GM23338 (cell line): ENCODE measurements around the gene DAPK1. TPM values are rescaled to one million over a fixed set of nuclear protein-coding genes. Genes with fewer than 3 reads are reported as not detected.

Experiments
- ATAC-seq: fragments of 200-7000 bp; cut with Tn5 transposase; 3 replicates; pipeline ENCODE4 v1.9.1; 2020
- DNase-seq: peaks from one replicate; pipeline ENCODE4 v3.0.0-alpha.2; 2015; ENCODE audit warnings: low spot score
- H2AFZ ChIP-seq: fragments of 200-600 bp; sonication (generic); 2 replicates; pipeline ENCODE4 v1.8.0; 2016; ENCODE audit warnings: antibody characterized with exemption, mild to moderate bottlenecking, moderate library complexity
- H3F3A ChIP-seq: fragments of 200-600 bp; sonication (generic); replicated peaks from 2 replicates; pipeline ENCODE4 v1.8.0; 2017; ENCODE audit warnings: antibody characterized with exemption, mixed run types, low read depth
- H3K27ac ChIP-seq: fragments of 200-600 bp; sonication (generic); 2 replicates; pipeline ENCODE4 v1.6.1; 2016; ENCODE audit warnings: low read depth
- H3K27me3 ChIP-seq: fragments of 200-600 bp; sonication (generic); 2 replicates; pipeline ENCODE4 v1.8.0; 2016; ENCODE audit warnings: mild to moderate bottlenecking, mixed run types, moderate library complexity; ENCODE audit not compliant: insufficient read depth
- H3K36me3 ChIP-seq: fragments of 200-600 bp; sonication (generic); 2 replicates; pipeline ENCODE4 v1.8.0; 2016; ENCODE audit warnings: mild to moderate bottlenecking; ENCODE audit not compliant: insufficient read depth
- H3K4me1 ChIP-seq: fragments of 200-600 bp; sonication (generic); 2 replicates; pipeline ENCODE4 v1.8.0; 2016; ENCODE audit warnings: mild to moderate bottlenecking, moderate library complexity; ENCODE audit not compliant: insufficient read depth
- H3K4me2 ChIP-seq: fragments of 200-600 bp; sonication (generic); 2 replicates; pipeline ENCODE4 v1.7.1; 2017; ENCODE audit warnings: mixed run types
- H3K4me3 ChIP-seq: fragments of 200-600 bp; sonication (generic); 2 replicates; pipeline ENCODE4 v1.6.1; 2016; ENCODE audit warnings: mixed run types
- H3K79me2 ChIP-seq: fragments of 200-600 bp; sonication (generic); replicated peaks from 2 replicates; pipeline ENCODE4 v1.8.0; 2017; ENCODE audit warnings: mild to moderate bottlenecking; ENCODE audit not compliant: insufficient read depth
- H3K9me2 ChIP-seq: fragments of 200-600 bp; sonication (generic); 2 replicates; pipeline ENCODE4 v1.8.0; 2017; ENCODE audit not compliant: insufficient read depth
- H4K20me1 ChIP-seq: fragments of 200-600 bp; sonication (generic); replicated peaks from 2 replicates; pipeline ENCODE4 v1.8.0; 2017; ENCODE audit warnings: mild to moderate bottlenecking; ENCODE audit not compliant: insufficient read depth
- H3K27ac Mint-ChIP-seq: 2 replicates; pipeline ENCODE4 v1.8.0; 2020; ENCODE audit warnings: inconsistent platforms, mild to moderate bottlenecking, moderate library complexity, mixed read lengths
- H3K27me3 Mint-ChIP-seq: 3 replicates; pipeline ENCODE4 v1.8.0; 2022; ENCODE audit warnings: low read depth, mild to moderate bottlenecking, moderate library complexity, mixed read lengths, inconsistent platforms; ENCODE audit not compliant: insufficient read depth, poor library complexity
- H3K36me3 Mint-ChIP-seq: 3 replicates; pipeline ENCODE4 v1.8.0; 2021; ENCODE audit warnings: low read depth, mild to moderate bottlenecking, inconsistent platforms, moderate library complexity, mixed read lengths
- H3K4me1 Mint-ChIP-seq: 3 replicates; pipeline ENCODE4 v1.8.0; 2020; ENCODE audit warnings: mild to moderate bottlenecking, inconsistent platforms, mixed read lengths
- H3K4me3 Mint-ChIP-seq: 3 replicates; pipeline ENCODE4 v1.8.0; 2021; ENCODE audit warnings: moderate library complexity, mild to moderate bottlenecking, inconsistent platforms, mixed read lengths
- H3K9me3 Mint-ChIP-seq: 3 replicates; pipeline ENCODE4 v1.8.0; 2020; ENCODE audit warnings: moderate library complexity, mild to moderate bottlenecking, inconsistent platforms, mixed read lengths
- CREB1 ChIP-seq: fragments of 250-450 bp; sonication (Bioruptor Pico); IDR thresholded peaks from 2 replicates; pipeline ENCODE4 v1.5.0; 2020; ENCODE audit warnings: low read depth, mild to moderate bottlenecking, moderate library complexity
- ETS1 ChIP-seq: IDR thresholded peaks from 2 replicates; pipeline ENCODE4 v1.6.1; 2016; ENCODE audit warnings: antibody characterized with exemption
- EZH2 ChIP-seq: fragments of 200-600 bp; sonication (generic); IDR thresholded peaks from one replicate; pipeline ENCODE4 v1.8.0; 2017; ENCODE audit warnings: antibody characterized with exemption, mild to moderate bottlenecking, low read depth; ENCODE audit not compliant: unreplicated experiment
- JUNB ChIP-seq: IDR thresholded peaks from one replicate; pipeline ENCODE4 v1.6.1; 2016; ENCODE audit warnings: antibody characterized with exemption; ENCODE audit not compliant: unreplicated experiment
- REST ChIP-seq: IDR thresholded peaks from one replicate; pipeline ENCODE4 v1.6.1; 2018; ENCODE audit warnings: antibody characterized with exemption; ENCODE audit not compliant: unreplicated experiment
- STAT1 ChIP-seq: IDR thresholded peaks from one replicate; pipeline ENCODE4 v1.6.1; 2016; ENCODE audit warnings: antibody characterized with exemption; ENCODE audit not compliant: unreplicated experiment
- ZNF114 ChIP-seq: fragments of 250-450 bp; sonication (Bioruptor Pico); IDR thresholded peaks from 2 replicates; pipeline ENCODE4 v1.5.0; 2020; ENCODE audit warnings: mild to moderate bottlenecking, moderate library complexity
- ZNF331 ChIP-seq: fragments of 250-450 bp; sonication (Bioruptor Pico); IDR thresholded peaks from 2 replicates; pipeline ENCODE4 v1.5.0; 2020; ENCODE audit warnings: low read depth, mild to moderate bottlenecking, moderate library complexity
- ZNF462 ChIP-seq: fragments of 250-450 bp; sonication (Bioruptor Pico); IDR thresholded peaks from 2 replicates; pipeline ENCODE4 v1.5.0; 2020; ENCODE audit warnings: mild to moderate bottlenecking, moderate library complexity
- polyA plus RNA-seq: library from polyadenylated mRNA; unstranded; fragments of >200 nt; fragmentation: Nextera tagmentation; extraction: Ambion mirVana; gene quantifications from 2 replicates; pipeline ENCODE4 v1.2.1, GENCODE V29; 2016
- total RNA-seq: library from RNA; depleted of rRNA; stranded (reverse); fragments of >200 nt; shearing (Covaris generic); gene quantifications from 2 replicates; pipeline ENCODE4 v1.2.3, GENCODE V29; 2014
- TF ChIP-seq, protein P1 (sequence below), 2 experiments: fragments of 200-600 bp in 1 of 2; sonication (generic) in 1 of 2; conservative IDR thresholded peaks; 2 replicates each; pipeline versions ENCODE4 v1.5.1 to v1.6.1; 2016 to 2017; ENCODE audit warnings: antibody characterized with exemption in 2 of 2, low read depth in 2 of 2, mild to moderate bottlenecking in 2 of 2, moderate library complexity in 1 of 2

Gene DAPK1
- total and polyA plus RNA-seq, 2 experiments from 2014 or later = 37.0 to 134 TPM

DNA sequence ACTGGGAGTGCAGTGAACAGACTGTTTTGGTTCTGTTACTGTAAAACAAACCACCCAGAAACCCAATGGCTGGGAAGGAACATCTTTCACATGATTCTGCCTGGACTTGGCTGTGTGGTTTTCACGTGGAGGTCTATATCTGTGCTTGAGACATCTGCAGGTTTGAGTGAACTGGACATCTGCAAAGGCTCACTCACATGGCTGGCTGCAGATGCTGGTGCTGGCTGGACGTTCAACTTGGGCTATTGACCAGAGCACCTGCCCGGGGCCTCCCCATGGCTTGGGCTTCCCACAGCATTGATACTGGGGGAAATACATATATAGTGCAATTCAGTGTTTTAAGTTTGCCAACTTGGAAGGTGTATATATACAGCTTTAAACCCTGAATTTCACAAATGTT, 235.1 kb downstream of the DAPK1 start:
- Histone ChIP-seq H4K20me1 (no peaks in the 10 kb centered on the region), H3K27ac (no peak overlapping the region), H3K4me2 (no peak overlapping the region), H3K4me3 (no peak overlapping the region), H3F3A (no peaks in the 10 kb centered on the region), H2AFZ (no peak overlapping the region), H3K4me1 (no peaks in the 10 kb centered on the region), H3K9me2 (no peaks in the 10 kb centered on the region), H3K79me2 (no peaks in the 10 kb centered on the region), H3K36me3 (no peaks in the 10 kb centered on the region; the same call in 1 of the 2 replicates), H3K27me3 (no peaks in the 10 kb centered on the region)
- TF ChIP-seq ETS1 (no peak), CREB1 (CRISPR knock-in tag) (no peak), STAT1 (no peak), ZNF114 (CRISPR knock-in tag) (no peak), ZNF331 (CRISPR knock-in tag) (no peak), ZNF462 (no peak), EZH2 (no peak), JUNB (no peak), REST (no peak)
- TF ChIP-seq, protein P1, sequence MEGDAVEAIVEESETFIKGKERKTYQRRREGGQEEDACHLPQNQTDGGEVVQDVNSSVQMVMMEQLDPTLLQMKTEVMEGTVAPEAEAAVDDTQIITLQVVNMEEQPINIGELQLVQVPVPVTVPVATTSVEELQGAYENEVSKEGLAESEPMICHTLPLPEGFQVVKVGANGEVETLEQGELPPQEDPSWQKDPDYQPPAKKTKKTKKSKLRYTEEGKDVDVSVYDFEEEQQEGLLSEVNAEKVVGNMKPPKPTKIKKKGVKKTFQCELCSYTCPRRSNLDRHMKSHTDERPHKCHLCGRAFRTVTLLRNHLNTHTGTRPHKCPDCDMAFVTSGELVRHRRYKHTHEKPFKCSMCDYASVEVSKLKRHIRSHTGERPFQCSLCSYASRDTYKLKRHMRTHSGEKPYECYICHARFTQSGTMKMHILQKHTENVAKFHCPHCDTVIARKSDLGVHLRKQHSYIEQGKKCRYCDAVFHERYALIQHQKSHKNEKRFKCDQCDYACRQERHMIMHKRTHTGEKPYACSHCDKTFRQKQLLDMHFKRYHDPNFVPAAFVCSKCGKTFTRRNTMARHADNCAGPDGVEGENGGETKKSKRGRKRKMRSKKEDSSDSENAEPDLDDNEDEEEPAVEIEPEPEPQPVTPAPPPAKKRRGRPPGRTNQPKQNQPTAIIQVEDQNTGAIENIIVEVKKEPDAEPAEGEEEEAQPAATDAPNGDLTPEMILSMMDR (conservative IDR thresholded peaks at IDR 0.05; ENCODE audit: low read depth in 2 of 2) = no peak
- Mint-ChIP-seq H3K4me1 (no peaks in the 10 kb centered on the region), H3K9me3 (peaks cover 3% of the 10 kb centered on the region; the same call in 1 of the 3 replicates), H3K27me3 (peaks cover 4% of the 10 kb centered on the region), H3K4me3 (no peak overlapping the region), H3K27ac (no peak overlapping the region), H3K36me3 (peaks cover 10% of the 10 kb centered on the region)
- DNase-seq (no peak), ATAC-seq (no peak)
